Measurements from ENCODE around the gene SLC26A1.

GRCh38 chr4:974668-975067 is 18.5 kb downstream of the SLC26A1 start:
- TF ChIP-seq NFIC (IDR thresholded peaks at IDR 0.05) (no peak), TAF1 (IDR thresholded peaks at IDR 0.05; ENCODE audit: low read depth) (no peak), MAX (IDR thresholded peaks at IDR 0.05) (no peak), ZBTB7A (IDR thresholded peaks at IDR 0.05; ENCODE audit: low read depth) (no peak), EP300 (IDR thresholded peaks at IDR 0.05; ENCODE audit: borderline replicate concordance) (no peak), EGR1 (IDR thresholded peaks at IDR 0.05) (no peak)

Measured in Ishikawa (cell line).